Measurements from ENCODE around the gene RAB11FIP4.

RAB11FIP4 gene

DNA sequence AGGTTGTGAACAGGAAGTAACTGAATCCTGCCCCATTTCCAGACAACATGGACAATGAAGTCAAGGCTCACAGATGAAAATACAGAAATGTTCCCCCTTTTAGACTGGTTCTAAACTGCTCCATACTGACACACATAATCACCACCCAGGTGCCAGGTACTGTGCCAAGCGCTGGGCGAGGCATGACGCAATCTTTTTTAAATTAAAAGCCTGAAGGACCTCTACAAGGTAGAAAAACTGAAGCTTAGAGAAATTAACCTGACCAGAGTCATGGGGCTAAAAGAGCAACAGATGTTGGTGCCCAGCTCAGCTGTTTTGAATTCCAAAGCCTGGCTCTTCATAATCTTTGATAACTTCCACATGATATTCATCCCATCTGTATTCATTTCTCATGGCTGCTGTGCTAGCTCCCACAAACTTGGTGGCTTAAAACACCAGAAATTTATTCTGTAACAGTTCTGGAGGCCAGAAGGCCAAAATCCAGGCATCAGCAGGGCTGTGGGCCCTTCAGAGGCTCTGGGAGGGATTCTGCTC, 4.9 kb upstream of the RAB11FIP4 start:
- no peak for DNase-seq (ENCODE audit: low read depth in 2 of 2)

DNA sequence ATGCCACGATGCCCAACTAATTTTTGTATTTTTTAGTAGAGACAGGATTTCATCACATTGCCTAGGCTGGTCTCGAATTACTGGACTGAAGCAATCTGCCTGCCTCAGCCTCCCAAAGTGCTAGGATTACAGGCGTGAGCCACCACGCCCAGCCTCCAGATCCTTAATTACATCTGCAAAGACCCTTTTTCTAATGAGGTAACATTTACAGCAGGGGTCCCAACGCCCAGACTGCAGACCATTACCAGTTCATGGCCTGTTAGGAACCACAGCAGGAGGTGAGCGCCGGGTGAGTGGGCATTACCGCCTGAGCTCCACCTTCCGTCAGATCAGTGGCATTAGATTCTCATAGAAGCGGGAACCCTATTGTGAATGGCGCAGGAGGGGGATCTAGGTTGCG, 4.0 kb upstream of the RAB11FIP4 start:
- no peak for DNase-seq (ENCODE audit: low read depth in 2 of 2)

GRCh38 chr17:31388351-31388750, 3.1 kb upstream of the RAB11FIP4 start:
- no peak for DNase-seq (ENCODE audit: low read depth in 2 of 2)

DNA sequence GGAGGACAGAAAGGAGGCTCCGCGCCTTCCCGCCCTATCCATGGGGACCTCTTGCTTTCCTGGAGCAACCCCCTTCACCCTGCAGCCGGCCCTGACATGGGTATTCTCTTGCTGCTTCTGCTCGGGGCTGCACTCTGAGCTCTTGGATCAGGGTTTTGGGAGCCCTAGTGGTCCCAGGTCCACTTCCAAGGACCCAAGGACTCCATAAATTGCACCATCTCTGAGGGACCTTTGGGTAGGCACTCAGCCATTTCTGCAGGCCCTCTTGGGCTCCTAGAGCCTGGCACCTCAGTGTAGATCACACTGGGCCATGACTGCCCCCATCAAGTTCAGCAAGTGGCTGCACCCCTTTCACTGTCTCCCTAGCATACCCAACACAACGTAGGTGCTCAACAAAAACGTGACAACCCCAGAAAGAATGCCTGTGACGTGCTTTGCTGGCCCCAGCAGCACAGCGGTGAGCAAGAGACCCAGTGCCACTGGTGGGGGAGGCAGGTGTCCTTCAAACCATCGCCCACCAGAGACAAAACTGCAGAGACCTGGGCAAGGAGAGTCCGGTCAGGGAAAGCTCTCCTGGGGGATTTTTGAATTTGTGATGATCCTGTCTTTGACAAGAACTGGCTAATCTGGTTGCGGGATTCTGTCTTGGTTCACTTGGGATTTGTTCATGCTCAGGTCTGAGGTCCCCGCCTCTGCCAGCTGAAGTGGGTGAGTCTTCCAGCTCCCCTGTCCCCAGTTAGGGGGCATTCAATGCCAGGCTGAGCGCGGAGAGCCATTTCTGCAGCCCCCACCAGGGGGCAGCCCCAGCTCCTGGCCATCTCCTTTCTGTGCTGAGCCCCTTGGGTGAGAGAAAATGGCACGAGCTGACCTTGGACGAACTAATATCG, 2.5 kb upstream of the RAB11FIP4 start:
- no peak for DNase-seq (ENCODE audit: low read depth in 2 of 2)

DNA sequence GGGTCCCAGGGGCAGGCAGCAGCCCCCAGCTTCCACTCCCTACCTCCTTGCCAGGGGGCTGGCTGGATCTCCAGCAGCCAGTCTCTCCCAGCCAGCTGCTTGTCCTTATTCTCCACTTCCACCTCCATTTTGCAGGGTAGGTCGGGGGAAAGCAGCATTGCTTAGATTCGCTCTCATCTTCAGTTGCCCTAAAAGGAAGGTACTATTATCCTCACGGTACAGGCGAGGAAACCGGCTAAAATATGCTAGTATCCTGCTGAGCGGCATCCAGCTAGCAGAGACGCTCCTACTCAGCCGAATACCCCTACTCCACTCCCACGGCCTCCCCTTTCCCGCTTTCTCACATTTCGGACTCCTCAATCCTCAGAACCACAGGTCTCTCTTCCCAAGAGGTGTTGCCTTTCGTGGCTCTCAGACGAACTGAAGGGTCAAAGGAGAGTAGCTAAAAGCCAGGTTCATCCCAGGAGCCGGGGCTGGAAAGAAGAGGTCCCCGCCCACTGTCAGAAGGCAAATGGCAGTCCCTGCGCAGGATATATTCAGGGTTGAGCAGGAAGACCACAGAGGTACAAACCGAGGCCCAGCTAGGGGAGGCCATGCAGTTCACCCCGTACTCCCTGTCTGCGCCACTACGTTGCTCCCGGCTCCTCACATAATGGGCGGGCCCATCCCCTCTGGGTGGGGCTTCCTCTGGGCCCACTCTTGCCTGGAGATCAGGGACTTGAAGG, 1.7 kb upstream of the RAB11FIP4 start:
- DNase-seq (ENCODE audit: low read depth in 2 of 2): no peak

GRCh38 chr17:31390426-31390747, 1.1 kb upstream of the RAB11FIP4 start:
- DNase-seq (ENCODE audit: low read depth in 2 of 2): no peak

DNA sequence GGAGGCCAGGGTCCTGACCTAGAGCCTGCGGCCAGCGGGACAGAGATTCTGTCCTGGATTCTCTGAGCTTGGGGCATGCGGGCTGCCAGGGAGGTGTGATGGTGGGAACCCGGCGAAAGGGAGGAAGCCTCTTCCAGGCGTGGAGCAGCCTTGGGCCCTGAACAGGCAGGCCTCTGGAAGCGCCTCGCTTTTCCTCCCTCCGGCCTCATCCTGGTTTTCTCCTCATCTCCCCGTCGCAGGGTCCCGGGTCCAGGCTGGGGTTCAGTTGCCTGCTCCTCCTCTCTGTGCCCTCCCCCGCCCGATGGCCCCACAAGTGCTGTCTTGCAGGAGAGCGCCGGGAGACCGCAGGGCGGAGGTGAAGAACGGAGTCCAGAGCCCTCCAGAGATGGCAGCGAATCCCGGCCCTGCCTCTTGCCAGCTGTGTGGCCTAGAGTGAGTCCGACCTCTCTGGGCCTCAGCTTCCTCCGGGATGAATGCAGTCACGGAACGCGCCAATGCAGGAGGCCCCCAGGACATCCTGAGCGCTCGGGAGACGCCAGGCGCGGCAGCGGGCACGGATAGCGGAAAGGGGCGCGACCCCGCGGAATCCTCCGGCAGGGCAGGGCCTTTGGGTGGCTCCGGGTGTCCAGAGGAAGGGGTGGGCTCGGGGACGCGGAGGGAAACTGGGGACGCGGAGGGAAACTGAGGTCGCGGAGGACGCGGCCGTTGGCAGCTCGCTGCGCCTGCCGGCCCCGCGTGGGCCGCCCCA, 553 bp upstream of the RAB11FIP4 start:
- DNase-seq (ENCODE audit: low read depth in 2 of 2): no peak

GRCh38 chr17:31392002-31392855, 754 bp downstream of the RAB11FIP4 start:
- DNase-seq (ENCODE audit: low read depth in 2 of 2): no peak

DNA sequence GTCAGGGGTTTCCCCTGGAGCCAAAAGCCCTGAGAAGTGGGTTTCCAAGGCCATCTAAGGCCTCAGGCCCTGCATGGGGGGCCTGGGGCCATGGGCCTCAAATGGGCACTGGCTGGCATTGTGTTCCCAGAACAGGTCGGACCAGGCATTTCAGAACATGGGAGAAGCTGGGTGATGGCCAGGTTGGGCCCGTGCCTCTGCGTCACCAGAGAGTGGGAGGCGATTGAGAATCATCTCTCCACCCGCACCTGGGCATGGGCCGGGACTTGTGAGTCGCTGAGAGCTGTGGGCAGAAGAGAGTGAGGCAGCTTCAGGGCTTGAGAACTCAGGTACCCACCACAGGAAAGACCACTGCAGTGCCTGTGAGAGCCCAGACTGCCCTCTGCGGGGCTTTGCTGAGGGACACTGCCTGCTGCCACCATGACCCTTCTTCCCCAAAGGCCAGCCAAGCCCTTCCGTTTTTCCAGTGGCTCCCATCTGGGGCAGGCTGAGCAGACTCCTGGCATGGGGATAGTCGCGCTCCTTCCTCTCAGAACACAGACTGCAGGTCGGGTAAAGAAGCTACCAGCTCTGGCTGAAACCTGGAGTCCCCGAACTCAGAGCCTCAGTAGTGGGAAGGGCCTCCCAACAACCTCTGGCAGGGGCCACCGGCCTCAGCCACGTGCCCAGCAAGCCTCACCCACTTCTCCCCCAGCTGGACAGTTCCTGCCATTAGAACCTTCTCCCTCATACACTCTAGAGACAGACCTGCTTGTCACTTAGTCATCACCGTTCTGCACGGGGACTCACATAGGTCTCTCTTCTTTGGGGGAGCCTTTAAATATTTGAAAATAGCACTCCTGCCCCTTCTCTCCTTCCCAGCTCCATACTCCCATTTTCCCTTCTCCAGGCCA, 1.6 kb downstream of the RAB11FIP4 start:
- DNase-seq (ENCODE audit: low read depth in 2 of 2): no peak

DNA sequence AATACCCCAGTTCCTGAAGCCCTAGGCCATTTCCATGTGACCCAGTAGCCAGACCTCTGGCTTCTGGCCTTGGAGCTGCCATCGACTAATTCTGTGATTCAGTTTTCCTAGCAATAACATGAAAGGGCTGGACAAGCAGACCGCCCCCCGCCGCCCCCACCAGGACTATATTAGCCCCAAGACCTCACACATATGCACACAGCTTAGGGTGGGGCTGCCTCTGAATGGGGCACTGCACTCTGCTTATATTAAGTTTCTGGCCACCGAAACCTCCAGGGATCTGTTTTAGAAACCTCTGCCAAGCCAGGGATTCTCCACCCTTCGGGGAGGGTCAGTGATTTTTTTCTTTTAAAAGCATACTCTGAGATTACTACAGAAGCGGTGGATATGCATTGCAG, 2.3 kb downstream of the RAB11FIP4 start:
- DNase-seq (ENCODE audit: low read depth in 2 of 2): no peak

DNA sequence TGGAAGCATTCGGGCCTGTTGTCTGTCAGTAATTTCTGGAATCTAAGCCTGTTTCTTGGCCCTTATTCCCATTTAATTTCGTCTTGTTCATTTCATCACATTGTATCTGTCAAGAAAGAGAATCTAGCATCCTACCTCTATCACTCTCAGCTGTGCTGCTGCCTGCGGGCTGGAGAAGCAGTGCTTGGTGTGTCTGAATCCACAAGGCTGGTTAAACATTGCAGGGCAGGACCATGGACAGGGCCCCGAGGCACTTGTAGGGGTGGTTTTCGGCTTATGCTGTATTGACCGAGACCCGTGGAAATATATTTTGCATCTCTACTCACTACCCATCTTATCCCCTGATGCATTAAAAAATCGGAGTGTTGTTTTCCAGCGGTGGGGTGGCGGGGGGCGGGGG, 3.1 kb downstream of the RAB11FIP4 start:
- peak; percentile 43 to 47 for DNase-seq (ENCODE audit: low read depth in 2 of 2)

DNA sequence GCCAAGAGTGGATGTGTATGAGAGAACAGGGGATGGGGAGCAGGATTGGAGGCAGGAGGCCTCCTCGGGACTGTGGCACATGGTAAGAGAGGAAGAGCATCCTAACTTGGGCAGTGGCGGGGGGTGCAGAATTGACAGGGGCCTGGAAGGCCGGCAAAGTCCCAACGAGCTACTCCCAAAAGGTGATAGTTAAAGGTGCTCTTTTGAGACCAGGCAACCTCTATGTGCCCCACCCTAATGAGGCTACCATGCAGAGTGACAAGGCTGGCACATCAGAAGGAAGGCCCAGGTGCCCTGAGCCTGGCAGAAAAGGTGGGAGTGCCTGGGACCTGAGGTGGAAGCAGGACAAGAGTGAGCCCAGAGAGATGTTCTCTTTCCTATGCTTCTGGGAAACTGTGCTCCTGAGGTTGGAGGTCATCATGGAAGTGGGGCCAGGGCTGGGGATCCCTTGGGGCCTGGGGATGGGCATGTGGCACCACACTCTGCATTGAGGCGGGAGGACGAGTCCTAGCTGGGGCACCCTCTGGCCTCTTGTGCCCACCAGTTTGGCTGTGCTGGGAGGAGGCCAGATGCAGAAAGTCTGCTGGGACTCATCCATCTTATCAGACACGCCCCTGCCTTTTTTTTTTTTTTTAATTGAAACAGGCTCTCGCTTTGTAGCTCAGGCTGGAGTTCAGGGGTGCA, 5.9 kb downstream of the RAB11FIP4 start:
- no peak for DNase-seq (ENCODE audit: low read depth in 2 of 2)

DNA sequence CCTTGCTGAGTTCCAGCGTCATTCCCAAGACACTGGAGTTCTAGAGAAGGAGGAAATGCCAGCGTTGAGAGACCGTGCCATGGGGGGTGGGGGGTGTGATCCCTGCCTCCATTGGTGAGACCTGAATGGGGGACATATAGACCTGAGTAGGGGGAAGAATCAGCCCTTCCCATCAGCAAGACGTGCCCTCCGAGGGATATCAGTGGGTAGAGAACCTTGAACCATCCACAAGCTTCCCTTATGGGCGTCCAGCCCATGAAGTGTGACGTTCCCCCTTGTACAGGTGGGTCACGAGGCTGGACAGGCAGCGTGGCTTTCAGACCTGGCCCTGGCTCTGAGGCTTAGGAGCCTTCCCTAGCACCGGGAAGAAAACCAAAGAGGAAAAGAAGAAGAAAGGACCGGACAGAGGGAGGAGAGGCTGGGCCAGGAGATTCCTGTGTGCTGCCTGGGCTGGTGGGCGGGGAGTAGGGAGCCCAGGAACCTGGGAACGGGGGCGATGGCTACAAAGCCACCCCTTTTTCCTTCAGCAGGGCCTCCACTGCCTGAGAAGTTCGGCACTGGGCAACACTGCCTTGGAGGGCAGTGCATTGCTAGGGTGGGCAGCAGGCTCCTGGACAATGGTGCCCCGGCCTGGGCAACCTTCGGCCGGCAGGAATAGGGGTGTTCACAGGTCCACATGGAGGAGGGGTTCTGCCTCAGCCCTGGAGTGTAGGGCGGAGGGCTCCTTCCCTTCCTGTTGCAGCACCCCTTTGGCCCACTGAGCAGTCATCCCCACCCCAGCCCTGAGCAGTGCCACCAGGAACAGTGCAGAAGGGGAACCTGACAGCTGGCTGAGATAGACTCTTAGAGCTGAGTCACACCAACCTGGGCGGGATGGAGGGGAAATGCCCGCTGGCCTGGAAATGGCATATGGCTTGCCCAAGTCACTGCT, 7.2 kb downstream of the RAB11FIP4 start:
- no peak for DNase-seq (ENCODE audit: low read depth in 2 of 2)

- no peak for DNase-seq (ENCODE audit: low read depth in 2 of 2)
Measured at GRCh38 chr17:31400481-31400950, 9.0 kb downstream of the RAB11FIP4 start.

GRCh38 chr17:31401456-31402254, 10.2 kb downstream of the RAB11FIP4 start:
- DNase-seq (ENCODE audit: low read depth in 2 of 2): no peak

DNA sequence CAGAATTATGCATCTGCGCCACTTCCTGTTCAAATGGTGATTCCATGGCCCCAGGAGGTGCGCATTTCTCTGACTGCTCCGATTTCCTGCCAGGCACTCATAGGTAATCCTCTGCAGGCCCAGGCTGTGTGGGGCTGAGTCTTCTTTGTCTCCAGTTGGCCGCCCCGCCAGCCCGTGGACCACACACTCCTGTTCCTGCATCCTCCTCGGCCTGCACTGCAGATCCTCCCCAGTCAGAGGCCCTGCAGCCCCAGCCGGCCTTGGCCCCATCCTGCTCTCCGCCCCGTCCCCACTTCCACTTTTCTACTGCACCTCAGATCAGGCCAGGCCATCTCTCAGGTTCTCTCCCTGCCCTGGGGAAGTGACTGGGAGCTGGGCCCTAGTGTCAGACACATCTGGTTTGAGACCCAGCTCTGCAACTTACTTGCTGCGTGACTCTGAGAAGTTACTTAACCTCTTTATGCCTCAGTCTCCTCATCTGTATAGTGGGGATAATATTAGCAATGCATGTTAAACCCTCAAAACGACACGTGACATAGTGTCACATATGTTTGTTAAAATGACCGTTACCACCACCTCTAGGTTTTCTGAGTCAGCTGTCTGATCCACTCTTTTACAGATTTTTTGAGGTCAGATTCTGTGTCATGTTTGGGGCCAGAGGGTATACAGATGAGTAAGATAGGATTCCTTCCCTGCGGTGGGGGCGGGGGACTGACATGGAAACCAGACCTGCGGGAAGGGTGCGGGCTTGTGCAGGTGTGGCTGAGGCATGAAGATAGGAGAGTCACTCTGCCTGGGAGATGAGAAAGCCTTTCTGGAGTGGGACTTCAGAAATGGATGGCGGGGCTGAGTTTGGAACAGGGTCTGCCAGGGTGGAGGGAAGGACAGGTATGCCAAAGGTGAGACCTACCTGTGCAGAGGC, 12.8 kb downstream of the RAB11FIP4 start:
- DNase-seq (ENCODE audit: low read depth in 2 of 2): no peak

Measured in fibroblast of skin of left quadriceps (primary cell).